ENCODE results near the gene CDH23. TPM values are rescaled to one million over a fixed set of nuclear protein-coding genes. Genes with fewer than 3 reads are reported as not detected.

The CDH23 gene
- total and polyA plus RNA-seq, 2 of the 8 experiments (the other 6 are each of a cell fraction or from before 2014, with no cell fraction given) = 1.9 to 4.9 TPM

DNA sequence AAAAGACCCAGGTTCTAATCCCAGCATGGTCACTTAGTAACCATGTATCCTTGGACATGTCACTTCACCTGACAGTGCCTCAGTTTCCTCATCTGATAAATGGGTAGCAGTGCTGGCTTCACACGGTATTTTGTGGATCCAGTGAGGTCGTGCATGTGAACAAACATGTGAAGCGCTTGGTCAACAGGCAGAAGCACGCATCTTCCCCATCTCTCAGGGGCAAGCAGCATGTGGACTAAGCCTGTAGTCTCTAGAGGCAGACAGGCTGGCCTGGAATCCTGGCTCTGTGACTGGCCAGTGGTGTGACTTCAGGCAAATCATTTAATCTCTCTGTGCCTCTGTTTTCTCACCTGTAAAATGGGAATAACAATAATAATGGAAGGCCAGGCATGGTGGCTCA, 207.0 kb downstream of the CDH23 start (continued):
- no peak for TF ChIP-seq TAF1 (IDR thresholded peaks at IDR 0.05; ENCODE audit: low read depth, low read length)
- no peak for TF ChIP-seq RNF2 (IDR thresholded peaks at IDR 0.05; ENCODE audit: borderline replicate concordance, low read depth, low read length, missing control alignments, poor library complexity, severe bottlenecking)
- TF ChIP-seq SP4 (IDR thresholded peaks at IDR 0.05; ENCODE audit: low read length) = no peak
- TF ChIP-seq BRCA1 (IDR thresholded peaks at IDR 0.05; ENCODE audit: low read depth, low read length) = no peak
- TF ChIP-seq, protein P1, sequence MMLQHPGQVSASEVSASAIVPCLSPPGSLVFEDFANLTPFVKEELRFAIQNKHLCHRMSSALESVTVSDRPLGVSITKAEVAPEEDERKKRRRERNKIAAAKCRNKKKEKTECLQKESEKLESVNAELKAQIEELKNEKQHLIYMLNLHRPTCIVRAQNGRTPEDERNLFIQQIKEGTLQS (IDR thresholded peaks at IDR 0.05; ENCODE audit: insufficient read depth, low read depth, low read length) = no peak
- TF ChIP-seq, protein P2, sequence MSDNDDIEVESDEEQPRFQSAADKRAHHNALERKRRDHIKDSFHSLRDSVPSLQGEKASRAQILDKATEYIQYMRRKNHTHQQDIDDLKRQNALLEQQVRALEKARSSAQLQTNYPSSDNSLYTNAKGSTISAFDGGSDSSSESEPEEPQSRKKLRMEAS (IDR thresholded peaks at IDR 0.05) = no peak
- TF ChIP-seq RXRA (IDR thresholded peaks at IDR 0.05; ENCODE audit: insufficient read depth, low read depth, low read length) = no peak
